ENCODE measurements around the gene MST1R.

MST1R gene

GRCh38 chr3:49869525-49870126 lies 34.0 kb downstream of the MST1R start, which contains the start of gene CAMKV:
Gene CAMKV (minus strand): TSS chr3:49869906. CDS start chr3:49862388, 7,518 bp downstream.
- peak; percentile 66 for ATAC-seq
- TF ChIP-seq ZFP3 (CRISPR knock-in tag; IDR thresholded peaks at IDR 0.05) (0 out of 2 replicates have a peak, but pooled peaks have one; percentile 23), TOX (CRISPR knock-in tag; IDR thresholded peaks at IDR 0.05; ENCODE audit: borderline replicate concordance) (no peak)

- TF ChIP-seq TOX (CRISPR knock-in tag; IDR thresholded peaks at IDR 0.05; ENCODE audit: borderline replicate concordance) (no peak), ESRRG (CRISPR knock-in tag; IDR thresholded peaks at IDR 0.05) (no peak), TSHZ2 (CRISPR knock-in tag; IDR thresholded peaks at IDR 0.05) (no peak), ZNF70 (CRISPR knock-in tag; IDR thresholded peaks at IDR 0.05) (no peak), TCF4 (CRISPR knock-in tag; IDR thresholded peaks at IDR 0.05; ENCODE audit: borderline replicate concordance) (no peak), ISL1 (CRISPR knock-in tag; IDR thresholded peaks at IDR 0.05) (no peak), BACH2 (CRISPR knock-in tag; IDR thresholded peaks at IDR 0.05; ENCODE audit: borderline replicate concordance) (no peak), ZNF8 (CRISPR knock-in tag; IDR thresholded peaks at IDR 0.05) (no peak), GLIS3 (CRISPR knock-in tag; IDR thresholded peaks at IDR 0.05) (no peak), OSR1 (CRISPR knock-in tag; IDR thresholded peaks at IDR 0.05) (no peak), CREB5 (CRISPR knock-in tag; IDR thresholded peaks at IDR 0.05; ENCODE audit: low read depth) (no peak), ZFP30 (CRISPR knock-in tag; IDR thresholded peaks at IDR 0.05) (no peak)
- no peak for ATAC-seq
These were observed 34.7 kb downstream of the MST1R start for GRCh38 chr3:49868862-49869466.

GRCh38 chr3:49867871-49868321 lies 35.8 kb downstream of the MST1R start:
- ATAC-seq = peak; percentile 39
- TF ChIP-seq ZNF8 (CRISPR knock-in tag; IDR thresholded peaks at IDR 0.05) (no peak), ARNTL (CRISPR knock-in tag; IDR thresholded peaks at IDR 0.05; ENCODE audit: borderline replicate concordance, low read depth) (no peak), PATZ1 (CRISPR knock-in tag; IDR thresholded peaks at IDR 0.05; ENCODE audit: borderline replicate concordance) (no peak), ZC3H10 (CRISPR knock-in tag; IDR thresholded peaks at IDR 0.05) (no peak), SNAI2 (CRISPR knock-in tag; IDR thresholded peaks at IDR 0.05) (no peak), RARB (CRISPR knock-in tag; IDR thresholded peaks at IDR 0.05) (no peak), CSRNP3 (CRISPR knock-in tag; IDR thresholded peaks at IDR 0.05) (no peak)

GRCh38 chr3:49867400-49867799 lies 36.3 kb downstream of the MST1R start:
- no peak for ATAC-seq
- TF ChIP-seq ZNF70 (CRISPR knock-in tag; IDR thresholded peaks at IDR 0.05) (no peak), TCF4 (CRISPR knock-in tag; IDR thresholded peaks at IDR 0.05; ENCODE audit: borderline replicate concordance) (no peak), CSDC2 (CRISPR knock-in tag; IDR thresholded peaks at IDR 0.05) (no peak), CREB5 (CRISPR knock-in tag; IDR thresholded peaks at IDR 0.05; ENCODE audit: low read depth) (no peak), ZNF8 (CRISPR knock-in tag; IDR thresholded peaks at IDR 0.05) (no peak), GLIS3 (CRISPR knock-in tag; IDR thresholded peaks at IDR 0.05) (no peak), ZNF565 (CRISPR knock-in tag; conservative IDR thresholded peaks at IDR 0.05; ENCODE audit: low read depth) (no peak), ZFP3 (CRISPR knock-in tag; IDR thresholded peaks at IDR 0.05) (no peak), RARB (CRISPR knock-in tag; IDR thresholded peaks at IDR 0.05) (no peak), ESRRG (CRISPR knock-in tag; IDR thresholded peaks at IDR 0.05) (no peak), ARNTL (CRISPR knock-in tag; IDR thresholded peaks at IDR 0.05; ENCODE audit: borderline replicate concordance, low read depth) (no peak), TOX (CRISPR knock-in tag; IDR thresholded peaks at IDR 0.05; ENCODE audit: borderline replicate concordance) (no peak), CSRNP3 (CRISPR knock-in tag; IDR thresholded peaks at IDR 0.05) (no peak), PPARA (CRISPR knock-in tag; IDR thresholded peaks at IDR 0.05; ENCODE audit: borderline replicate concordance) (no peak)
- TF ChIP-seq, protein P1, sequence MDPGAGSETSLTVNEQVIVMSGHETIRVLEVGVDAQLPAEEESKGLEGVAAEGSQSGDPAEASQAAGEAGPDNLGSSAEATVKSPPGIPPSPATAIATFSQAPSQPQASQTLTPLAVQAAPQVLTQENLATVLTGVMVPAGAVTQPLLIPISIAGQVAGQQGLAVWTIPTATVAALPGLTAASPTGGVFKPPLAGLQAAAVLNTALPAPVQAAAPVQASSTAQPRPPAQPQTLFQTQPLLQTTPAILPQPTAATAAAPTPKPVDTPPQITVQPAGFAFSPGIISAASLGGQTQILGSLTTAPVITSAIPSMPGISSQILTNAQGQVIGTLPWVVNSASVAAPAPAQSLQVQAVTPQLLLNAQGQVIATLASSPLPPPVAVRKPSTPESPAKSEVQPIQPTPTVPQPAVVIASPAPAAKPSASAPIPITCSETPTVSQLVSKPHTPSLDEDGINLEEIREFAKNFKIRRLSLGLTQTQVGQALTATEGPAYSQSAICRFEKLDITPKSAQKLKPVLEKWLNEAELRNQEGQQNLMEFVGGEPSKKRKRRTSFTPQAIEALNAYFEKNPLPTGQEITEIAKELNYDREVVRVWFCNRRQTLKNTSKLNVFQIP (CRISPR knock-in tag; IDR thresholded peaks at IDR 0.05; ENCODE audit: borderline replicate concordance, low read depth) = no peak
